GM12878 (cell line): ENCODE measurements around the gene NFATC3. TPM values are rescaled to one million over a fixed set of nuclear protein-coding genes. Genes with fewer than 3 reads are reported as not detected.

Experiments used
- ATAC-seq: fragments of 200-7000 bp; cut with Tn5 transposase; 3 replicates; pipeline ENCODE4 v1.9.1; 2020; ENCODE audit warnings: mild to moderate bottlenecking, moderate library complexity
- BruUV-seq: library from RNA; stranded (reverse); fragments of 400-500 nt; replicated peaks from 2 replicates; lab custom pipeline; 2021; lab: Mats Ljungman, UMichigan
- CTCF ChIA-PET: fragments of 300-600 bp; sonication (Branson Sonifier 250); formaldehyde crosslinking; extraction: SDS; loops from one replicate; lab custom pipeline; 2021; ENCODE audit warnings: inconsistent platforms; lab: Yijun Ruan, JAX
- POLR2A ChIA-PET: fragments of 350-600 bp; formaldehyde crosslinking; extraction: SDS; loops from one replicate; lab custom pipeline; 2021; ENCODE audit warnings: inconsistent platforms; lab: Charles Lee
- RAD21 ChIA-PET: fragments of 300-600 bp; sonication (Branson Sonifier 250); formaldehyde crosslinking; loops from one replicate; lab custom pipeline; 2023; ENCODE audit warnings: antibody characterized with exemption; ENCODE audit not compliant: unreplicated experiment; lab: Charles Lee
- SMC1A ChIA-PET: fragments of 300-600 bp; sonication (Branson Sonifier 250); formaldehyde crosslinking; loops from one replicate; lab custom pipeline; 2023; ENCODE audit not compliant: unreplicated experiment, uncharacterized antibody; lab: Charles Lee
- DNase-seq: peaks from one replicate; pipeline ENCODE4 v3.0.0-alpha.2; 2011; ENCODE audit warnings: low read depth, low spot score
- FAIRE-seq: peaks from 3 replicates; lab custom pipeline; 2011; peaks lifted over from hg19 to GRCh38; lab: Jason Lieb, UNC
- H2AFZ ChIP-seq: 2 replicates; pipeline ENCODE4 v1.6.0; 2011; ENCODE audit warnings: low read depth, low read length, control low read depth; ENCODE audit not compliant: control insufficient read depth
- H3K27ac ChIP-seq: 2 replicates; pipeline ENCODE4 v1.5.1; 2011; ENCODE audit warnings: control low read depth; ENCODE audit not compliant: control insufficient read depth, insufficient read depth
- H3K27me3 ChIP-seq, 2 experiments: replicated peaks in 1 of 2; 2 replicates each; pipeline versions ENCODE4 v1.6.0 to v1.6.1; 2011; ENCODE audit warnings: low read length in 1 of 2; ENCODE audit not compliant: control insufficient read depth in 2 of 2, insufficient read depth in 2 of 2
- H3K36me3 ChIP-seq, 2 experiments: 2 replicates each; pipeline ENCODE4 v1.5.1; 2011; ENCODE audit warnings: low read length in 1 of 2; ENCODE audit not compliant: control insufficient read depth in 2 of 2, insufficient read depth in 2 of 2
- H3K4me1 ChIP-seq: 2 replicates; pipeline ENCODE4 v1.6.1; 2011; ENCODE audit warnings: mild to moderate bottlenecking, low read length, moderate library complexity, mixed read lengths; ENCODE audit not compliant: control insufficient read depth, insufficient read depth
- H3K4me2 ChIP-seq: 2 replicates; pipeline ENCODE4 v1.6.0; 2011; ENCODE audit warnings: control low read depth; ENCODE audit not compliant: control insufficient read depth, insufficient read depth
- H3K4me3 ChIP-seq: fragments of 200-600 bp; sonication (generic); 2 replicates; pipeline ENCODE4 v1.5.1; 2016
- H3K79me2 ChIP-seq: 2 replicates; pipeline ENCODE4 v1.6.0; 2011; ENCODE audit warnings: low read length; ENCODE audit not compliant: control insufficient read depth, insufficient read depth
- H3K9ac ChIP-seq: 2 replicates; pipeline ENCODE4 v1.8.0; 2011; ENCODE audit warnings: low read length, control low read depth, mixed read lengths; ENCODE audit not compliant: control insufficient read depth, insufficient read depth
- H3K9me3 ChIP-seq: replicated peaks from 3 replicates; pipeline ENCODE4 v1.5.1; 2011; ENCODE audit warnings: mild to moderate bottlenecking, low read length; ENCODE audit not compliant: control insufficient read depth, insufficient read depth
- H4K20me1 ChIP-seq: 2 replicates; pipeline ENCODE4 v1.6.0; 2011; ENCODE audit not compliant: control insufficient read depth, insufficient read depth
- CBFB ChIP-seq: IDR thresholded peaks from 2 replicates; pipeline ENCODE4 v1.6.1; 2016; ENCODE audit warnings: antibody characterized with exemption, low read depth
- CBX5 ChIP-seq: sonication (generic); IDR thresholded peaks from 2 replicates; pipeline ENCODE4 v1.6.1; 2016; ENCODE audit warnings: low read depth, moderate library complexity, mild to moderate bottlenecking, inconsistent platforms
- EGR1 ChIP-seq, 2 experiments: IDR thresholded peaks; 1 replicate in 1 of 2; 2 replicates in 1 of 2; pipeline ENCODE4 v1.6.1; 2011 to 2012; ENCODE audit warnings: low read depth in 2 of 2, low read length in 2 of 2, borderline replicate concordance in 1 of 2, mild to moderate bottlenecking in 1 of 2, moderate library complexity in 1 of 2
- IRF5 ChIP-seq: fragments of 450-650 bp; IDR thresholded peaks from 2 replicates; pipeline ENCODE4 v1.6.1; 2017; ENCODE audit warnings: borderline replicate concordance
- PRDM15 ChIP-seq: fragments of 450-650 bp; formaldehyde crosslinking; IDR thresholded peaks from 2 replicates; pipeline ENCODE4 v1.4.0; 2020; ENCODE audit warnings: mild to moderate bottlenecking, moderate library complexity
- RELA ChIP-seq: fragments of 450-650 bp; IDR thresholded peaks from 2 replicates; pipeline ENCODE4 v1.8.0; 2014; ENCODE audit warnings: borderline replicate concordance; ENCODE audit not compliant: partially characterized antibody
- SP1 ChIP-seq: IDR thresholded peaks from one replicate; pipeline ENCODE4 v1.6.1; 2011; ENCODE audit warnings: low read depth, low read length
- WGBS: methylation state at CpG from one replicate; pipeline ENCODE4 v1.1.6; 2016; ENCODE audit warnings: low lambda C conversion rate; ENCODE audit not compliant: insufficient replicate concordance, insufficient coverage; ENCODE audit errors: missing lambda C conversion rate; 5-methylcytosine and 5-hydroxymethylcytosine counted together
- in situ Hi-C: fragments of 300-500 bp; cut with MboI; formaldehyde crosslinking; loops from 9 replicates; pipeline ENCODE4 v1.14.3; 2018; ENCODE audit warnings: mixed read lengths
- intact Hi-C: fragments of 100-400 bp; cut with micrococcal nuclease; formaldehyde crosslinking; loops from one replicate; pipeline ENCODE4 v1.14.2; 2022; ENCODE audit not compliant: unreplicated experiment
- polyA plus RNA-seq, 11 experiments: library from polyadenylated mRNA; depleted of rRNA in 4 of 11; unstranded in 6 of 11; stranded (reverse) in 5 of 11; fragments of >200 nt; fragmentation: Nextera tagmentation in 4 of 11; fragmentation: Illumina TruSeq in 1 of 11; extraction: Ambion mirVana in 4 of 11; extraction: Trizol in 1 of 11; gene quantifications; 1 replicate in 1 of 11; 2 replicates in 10 of 11; pipeline versions ENCODE4 v1.2.1 to v1.2.3, GENCODE V29; 2011 to 2016; ENCODE audit warnings: inconsistent platforms in 2 of 11, missing spikeins in 2 of 11, low read depth in 1 of 11
- total RNA-seq, 4 experiments: library from RNA; depleted of rRNA in 3 of 4; stranded (reverse); fragments of >200 nt in 3 of 4; fragmentation: Illumina TruSeq in 1 of 4; extraction: Trizol in 1 of 4; gene quantifications; 2 replicates each; pipeline versions ENCODE4 v1.2.1 to v1.2.3, GENCODE V29; 2013 to 2021

Gene NFATC3
- total and polyA plus RNA-seq, 10 of the 15 experiments (the other 5 are each of a cell fraction or from before 2014, with no cell fraction given): 4.2 to 37.6 (median 24.9) TPM

- in situ Hi-C loops (no loop called here), intact Hi-C loops (no loop called here)
- H3K27me3 ChIP-seq: no peaks in the 10 kb centered on the region
- DNase-seq: no peak
- peak; percentile 3; the same call in 2 of the 3 replicates for ATAC-seq
- peak overlapping the region; percentile 41 for H3K27ac ChIP-seq
- H3K4me2 ChIP-seq: peak overlapping the region; percentile 45
- POLR2A ChIA-PET: interaction anchor here (1.0 to 12.2 kb wide), 6 partner anchors 9 to 97 kb away, joined by 3 to 177 read pairs (median 4); partner anchors contain the start of genes PRMT7 and SLC7A6OS
- H2AFZ ChIP-seq: no peak overlapping the region
- SMC1A ChIA-PET: interaction anchor here (0.9 to 18.5 kb wide), 7 partner anchors 4 to 189 kb away, joined by 3 to 253 read pairs (median 12); partner anchors contain the start of genes PRMT7, SLC7A6 and SLC7A6OS
- H3K4me1 ChIP-seq: peaks cover 47% of the 10 kb centered on the region
- H3K79me2 ChIP-seq: peaks cover 66% of the 10 kb centered on the region
- 98% methylated on average over 4 of the region's 4 CpGs for WGBS
- no peaks in the 10 kb centered on the region for H3K9me3 ChIP-seq
- H3K4me3 ChIP-seq: peak overlapping the region; percentile 51
- H3K9ac ChIP-seq: no peak overlapping the region
- peaks cover 9 to 23% of the 10 kb centered on the region in 2 experiments; a peak in 3 of 4 replicates for H3K36me3 ChIP-seq
- TF ChIP-seq IRF5 (no peak), CBFB (no peak), EGR1 (IDR thresholded peaks at IDR 0.05; ENCODE audit: borderline replicate concordance in 1 of 2, low read depth in 2 of 2, low read length in 2 of 2) (no peak), PRDM15 (CRISPR knock-in tag) (no peak), CBX5 (no peak), SP1 (no peak), RELA (no peak)
- FAIRE-seq: no peak
- RAD21 ChIA-PET: interaction anchor here (1.1 to 2.5 kb wide), 9 partner anchors 9 to 57 kb away, joined by 3 to 15 read pairs (median 5); partner anchors contain the start of genes PRMT7, SLC7A6 and SLC7A6OS
- CTCF ChIA-PET: interaction anchor here (0.7 to 2.5 kb wide), 8 partner anchors 9 to 56 kb away, joined by 3 to 12 read pairs (median 6); partner anchors contain the start of genes PRMT7, SLC7A6 and SLC7A6OS
- no peaks in the 10 kb centered on the region for H4K20me1 ChIP-seq
- BruUV-seq: no TSS peak
Measured at GRCh38 chr16:68272507-68273209, 187.5 kb downstream of the NFATC3 start.
